Mammary epithelial cell (primary cell): ENCODE data around the gene CDH4.

Source experiments
- EZH2 ChIP-seq: IDR thresholded peaks from 2 replicates; pipeline ENCODE4 v1.6.1; 2012; ENCODE audit warnings: low read length, inconsistent platforms, borderline replicate concordance
- TF ChIP-seq, protein P1 (sequence below), 2 donors: IDR thresholded peaks in 1 of 2; conservative IDR thresholded peaks in 1 of 2; 2 replicates each; pipeline ENCODE4 v1.5.1; 2011 to 2012; ENCODE audit warnings: inconsistent platforms in 2 of 2, low read length in 2 of 2, mild to moderate bottlenecking in 2 of 2, control low read depth in 1 of 2, low read depth in 1 of 2; ENCODE audit not compliant: insufficient read depth in 1 of 2; ENCODE audit errors: extremely low read depth in 1 of 2

DNA sequence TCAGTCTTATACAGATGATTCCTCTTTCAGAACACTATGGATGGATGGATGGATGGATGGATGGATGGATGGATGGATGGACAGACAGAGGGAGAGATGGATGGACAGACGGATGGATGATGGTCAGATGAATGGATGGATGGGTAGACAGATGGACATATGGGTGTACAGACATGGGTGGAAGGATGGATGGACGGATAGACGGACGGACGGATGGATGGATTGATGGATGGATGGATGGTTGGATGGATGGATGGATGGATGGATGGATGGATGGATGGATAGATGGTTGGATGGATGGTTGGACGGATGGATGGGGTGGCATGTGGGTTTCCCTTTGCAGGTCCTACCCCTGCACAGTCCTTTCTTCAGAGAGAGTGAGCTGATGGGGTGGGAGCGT lies 320.7 kb downstream of the CDH4 start:
- TF ChIP-seq, protein P1, sequence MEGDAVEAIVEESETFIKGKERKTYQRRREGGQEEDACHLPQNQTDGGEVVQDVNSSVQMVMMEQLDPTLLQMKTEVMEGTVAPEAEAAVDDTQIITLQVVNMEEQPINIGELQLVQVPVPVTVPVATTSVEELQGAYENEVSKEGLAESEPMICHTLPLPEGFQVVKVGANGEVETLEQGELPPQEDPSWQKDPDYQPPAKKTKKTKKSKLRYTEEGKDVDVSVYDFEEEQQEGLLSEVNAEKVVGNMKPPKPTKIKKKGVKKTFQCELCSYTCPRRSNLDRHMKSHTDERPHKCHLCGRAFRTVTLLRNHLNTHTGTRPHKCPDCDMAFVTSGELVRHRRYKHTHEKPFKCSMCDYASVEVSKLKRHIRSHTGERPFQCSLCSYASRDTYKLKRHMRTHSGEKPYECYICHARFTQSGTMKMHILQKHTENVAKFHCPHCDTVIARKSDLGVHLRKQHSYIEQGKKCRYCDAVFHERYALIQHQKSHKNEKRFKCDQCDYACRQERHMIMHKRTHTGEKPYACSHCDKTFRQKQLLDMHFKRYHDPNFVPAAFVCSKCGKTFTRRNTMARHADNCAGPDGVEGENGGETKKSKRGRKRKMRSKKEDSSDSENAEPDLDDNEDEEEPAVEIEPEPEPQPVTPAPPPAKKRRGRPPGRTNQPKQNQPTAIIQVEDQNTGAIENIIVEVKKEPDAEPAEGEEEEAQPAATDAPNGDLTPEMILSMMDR (conservative IDR thresholded peaks at IDR 0.05 in 1 of 2, IDR thresholded peaks at IDR 0.05 in 1 of 2; ENCODE audit: extremely low read depth in 1 of 2, insufficient read depth in 1 of 2, low read depth in 1 of 2, low read length in 2 of 2) = no peak
- TF ChIP-seq EZH2 = no peak
